CD4-positive, alpha-beta memory T cell (primary cell): ENCODE data around the gene RHOBTB3. TPM values are rescaled to one million over a fixed set of nuclear protein-coding genes. Genes with fewer than 3 reads are reported as not detected.
A peak's percentile ranks its signal among the peaks of the same experiment; 100 is the strongest.

ENCODE experiments used
- CTCF ChIA-PET: fragments of 350-600 bp; sonication (Branson Sonifier 250); formaldehyde crosslinking; loops from one replicate; lab custom pipeline; 2021; ENCODE audit warnings: inconsistent platforms; ENCODE audit not compliant: partially characterized antibody; lab: Charles Lee
- POLR2A ChIA-PET: fragments of 350-600 bp; sonication (Branson Sonifier 250); formaldehyde crosslinking; loops from one replicate; lab custom pipeline; 2021; ENCODE audit not compliant: partially characterized antibody; lab: Charles Lee
- DNase-seq, 5 donors: peaks; one replicate each; pipeline versions ENCODE4 v3.0.0 to v3.0.0-alpha.2; 2020 to 2022; ENCODE audit warnings: mixed read lengths in 1 of 5
- H3K27ac ChIP-seq: one replicate; pipeline ENCODE4 v1.7.0; 2013; ENCODE audit warnings: low read depth, low read length
- H3K27me3 ChIP-seq: 2 replicates; pipeline ENCODE4 v1.7.0; 2013; ENCODE audit warnings: mild to moderate bottlenecking, low read length, moderate library complexity; ENCODE audit not compliant: insufficient read depth
- H3K36me3 ChIP-seq: 2 replicates; pipeline ENCODE4 v1.7.0; 2013; ENCODE audit warnings: mild to moderate bottlenecking, low read length, moderate library complexity; ENCODE audit not compliant: insufficient read depth
- H3K4me1 ChIP-seq: 2 replicates; pipeline ENCODE4 v1.7.0; 2013; ENCODE audit warnings: mild to moderate bottlenecking, low read length, moderate library complexity; ENCODE audit not compliant: insufficient read depth
- H3K4me3 ChIP-seq, 2 donors: one replicate each; pipeline ENCODE4 v1.7.0; 2013; ENCODE audit warnings: low read length in 2 of 2, mild to moderate bottlenecking in 1 of 2
- H3K9me3 ChIP-seq, 2 donors: one replicate each; pipeline ENCODE4 v1.7.0; 2013; ENCODE audit warnings: low read length in 2 of 2, control low read depth in 1 of 2; ENCODE audit not compliant: control insufficient read depth in 1 of 2
- H3K27ac Mint-ChIP-seq, 7 donors: one replicate each; pipeline ENCODE4 v1.8.0; 2020 to 2021; ENCODE audit warnings: mixed read lengths in 7 of 7, mild to moderate bottlenecking in 6 of 7, inconsistent platforms in 3 of 7, moderate library complexity in 3 of 7
- H3K27me3 Mint-ChIP-seq, 2 donors: one replicate each; pipeline ENCODE4 v1.8.0; 2020 to 2021; ENCODE audit warnings: mixed read lengths in 2 of 2
- H3K36me3 Mint-ChIP-seq, 2 donors: one replicate each; pipeline ENCODE4 v1.8.0; 2020 to 2021; ENCODE audit warnings: mixed read lengths in 2 of 2, inconsistent platforms in 1 of 2, mild to moderate bottlenecking in 1 of 2
- H3K4me1 Mint-ChIP-seq, 4 donors: one replicate each; pipeline ENCODE4 v1.8.0; 2020 to 2021; ENCODE audit warnings: mixed read lengths in 4 of 4, mild to moderate bottlenecking in 1 of 4
- H3K4me3 Mint-ChIP-seq, 8 donors: one replicate each; pipeline ENCODE4 v1.8.0; 2020 to 2021; ENCODE audit warnings: mixed read lengths in 8 of 8, mild to moderate bottlenecking in 7 of 8, moderate library complexity in 6 of 8, inconsistent platforms in 3 of 8
- H3K9me3 Mint-ChIP-seq, 8 donors: one replicate each; pipeline ENCODE4 v1.8.0; 2020 to 2021; ENCODE audit warnings: mixed read lengths in 8 of 8, mild to moderate bottlenecking in 5 of 8, inconsistent platforms in 3 of 8, moderate library complexity in 1 of 8
- intact Hi-C: fragments of 100-400 bp; cut with micrococcal nuclease; formaldehyde crosslinking; loops from one replicate; pipeline ENCODE4 v1.15.1; 2023
- polyA plus RNA-seq, 2 donors: library from polyadenylated mRNA; unstranded; fragments of 300-500 nt; fragmentation: Illumina TruSeq; gene quantifications; one replicate each; pipeline ENCODE4 v1.2.3, GENCODE V29; 2021
- total RNA-seq, 2 experiments: library from RNA; stranded (reverse); gene quantifications; one replicate each; pipeline ENCODE4 v1.2.3, GENCODE V29; 2021

The RHOBTB3 gene
- total and polyA plus RNA-seq, 4 experiments from 2014 or later: 0.32 to 1.8 (median 1.1) TPM

- H3K27ac ChIP-seq: no peak overlapping the region
- Mint-ChIP-seq H3K4me3 (no peak overlapping the region), H3K27ac (no peak overlapping the region), H3K4me1 (peaks cover 0 to 12% (median 11%) of the 10 kb centered on the region in 4 donors), H3K9me3 (no peaks in the 10 kb centered on the region), H3K36me3 (no peaks in the 10 kb centered on the region), H3K27me3 (peaks cover 0 to 4% of the 10 kb centered on the region in 2 donors)
- no peaks in the 10 kb centered on the region for H3K9me3 ChIP-seq
- H3K27me3 ChIP-seq: no peaks in the 10 kb centered on the region
- ChIA-PET CTCF (no interaction called here), POLR2A (no interaction called here)
- no peak for DNase-seq
- H3K36me3 ChIP-seq: no peaks in the 10 kb centered on the region
- H3K4me3 ChIP-seq: no peak overlapping the region
- H3K4me1 ChIP-seq: peaks cover 29% of the 10 kb centered on the region
- intact Hi-C loops: no loop called here
Observed at GRCh38 chr5:95713960-95714710, 17.0 kb upstream of the RHOBTB3 start.

- no peak for DNase-seq
- Mint-ChIP-seq H3K4me1 (peaks cover 0 to 18% (median 11%) of the 10 kb centered on the region in 4 donors), H3K36me3 (no peaks in the 10 kb centered on the region), H3K9me3 (no peaks in the 10 kb centered on the region), H3K4me3 (no peak overlapping the region), H3K27ac (peak overlapping the region in 1 of 7 donors; percentile 23), H3K27me3 (peaks cover 0 to 2% of the 10 kb centered on the region in 2 donors)
- H3K4me1 ChIP-seq: peaks cover 34% of the 10 kb centered on the region
- no peak overlapping the region for H3K27ac ChIP-seq
- H3K4me3 ChIP-seq: no peak overlapping the region
- no peaks in the 10 kb centered on the region for H3K36me3 ChIP-seq
- intact Hi-C loops: no loop called here
- no peaks in the 10 kb centered on the region for H3K9me3 ChIP-seq
- no peaks in the 10 kb centered on the region for H3K27me3 ChIP-seq
- POLR2A ChIA-PET: no interaction called here
- CTCF ChIA-PET: no interaction called here
Observed at GRCh38 chr5:95715799-95716461, 15.2 kb upstream of the RHOBTB3 start.

GRCh38 chr5:95717439-95717838 is 13.7 kb upstream of the RHOBTB3 start:
- Histone ChIP-seq H3K9me3 (no peaks in the 10 kb centered on the region), H3K27me3 (no peaks in the 10 kb centered on the region), H3K4me3 (no peak overlapping the region), H3K4me1 (peaks cover 34% of the 10 kb centered on the region), H3K36me3 (no peaks in the 10 kb centered on the region), H3K27ac (no peak overlapping the region)
- ChIA-PET CTCF (interaction anchor here (0.7 kb wide), 1 partner anchor 43 kb away, joined by 3 read pairs; no protein-coding TSS in a partner anchor), POLR2A (interaction anchor here (0.6 to 1.9 kb wide), 2 partner anchors 10 to 163 kb away, joined by 3 to 4 read pairs; no protein-coding TSS in a partner anchor)
- no peak overlapping the region for H3K4me3 Mint-ChIP-seq
- peaks cover 2 to 18% (median 11%) of the 10 kb centered on the region in 4 donors for H3K4me1 Mint-ChIP-seq
- intact Hi-C loops: no loop called here
- no peak for DNase-seq
- no peak overlapping the region for H3K27ac Mint-ChIP-seq
- no peaks in the 10 kb centered on the region for H3K36me3 Mint-ChIP-seq
- H3K9me3 Mint-ChIP-seq: no peaks in the 10 kb centered on the region
- H3K27me3 Mint-ChIP-seq: no peaks in the 10 kb centered on the region

GRCh38 chr5:95718203-95718602 is 12.9 kb upstream of the RHOBTB3 start:
- ChIA-PET CTCF (interaction anchor here (0.7 kb wide), 1 partner anchor 44 kb away, joined by 3 read pairs; no protein-coding TSS in a partner anchor), POLR2A (interaction anchor here (0.6 to 1.9 kb wide), 2 partner anchors 9 to 164 kb away, joined by 3 to 4 read pairs; no protein-coding TSS in a partner anchor)
- no peaks in the 10 kb centered on the region for H3K27me3 ChIP-seq
- H3K36me3 Mint-ChIP-seq: no peaks in the 10 kb centered on the region
- H3K27ac ChIP-seq: no peak overlapping the region
- H3K9me3 Mint-ChIP-seq: no peaks in the 10 kb centered on the region
- peak; percentile 30 to 58 (median 42) for DNase-seq
- no peak overlapping the region for H3K4me3 ChIP-seq
- H3K27me3 Mint-ChIP-seq: no peaks in the 10 kb centered on the region
- no peak overlapping the region for H3K27ac Mint-ChIP-seq
- intact Hi-C loops: no loop called here
- H3K4me3 Mint-ChIP-seq: no peak overlapping the region
- H3K36me3 ChIP-seq: no peaks in the 10 kb centered on the region
- H3K9me3 ChIP-seq: no peaks in the 10 kb centered on the region
- peaks cover 4 to 18% (median 11%) of the 10 kb centered on the region in 4 donors for H3K4me1 Mint-ChIP-seq
- peaks cover 34% of the 10 kb centered on the region for H3K4me1 ChIP-seq

- Mint-ChIP-seq H3K36me3 (no peaks in the 10 kb centered on the region), H3K9me3 (no peaks in the 10 kb centered on the region), H3K4me3 (no peak overlapping the region), H3K27me3 (no peaks in the 10 kb centered on the region), H3K27ac (no peak overlapping the region), H3K4me1 (peaks cover 6 to 18% (median 12%) of the 10 kb centered on the region in 4 donors)
- intact Hi-C loops: no loop called here
- H3K9me3 ChIP-seq: no peaks in the 10 kb centered on the region
- no peaks in the 10 kb centered on the region for H3K36me3 ChIP-seq
- DNase-seq: no peak
- no peak overlapping the region for H3K27ac ChIP-seq
- ChIA-PET CTCF (no interaction called here), POLR2A (interaction anchor here (1.9 kb wide), 1 partner anchor 8 kb away, joined by 4 read pairs; no protein-coding TSS in a partner anchor)
- H3K27me3 ChIP-seq: no peaks in the 10 kb centered on the region
- H3K4me1 ChIP-seq: peaks cover 34% of the 10 kb centered on the region
- no peak overlapping the region for H3K4me3 ChIP-seq
Observed at GRCh38 chr5:95718738-95719137, 12.4 kb upstream of the RHOBTB3 start.

GRCh38 chr5:95720094-95720786 is 10.9 kb upstream of the RHOBTB3 start:
- no peaks in the 10 kb centered on the region for H3K27me3 ChIP-seq
- intact Hi-C loops: loop anchor here (10.0 kb wide), 1 partner anchor 1215 kb away; the partner anchor contains the start of gene LNPEP
- H3K27me3 Mint-ChIP-seq: no peaks in the 10 kb centered on the region
- no peaks in the 10 kb centered on the region for H3K9me3 ChIP-seq
- no peak overlapping the region for H3K4me3 ChIP-seq
- no peaks in the 10 kb centered on the region for H3K36me3 Mint-ChIP-seq
- ChIA-PET CTCF (no interaction called here), POLR2A (no interaction called here)
- peaks cover 6 to 18% (median 10%) of the 10 kb centered on the region in 4 donors for H3K4me1 Mint-ChIP-seq
- no peak for DNase-seq
- H3K36me3 ChIP-seq: no peaks in the 10 kb centered on the region
- no peak overlapping the region for H3K4me3 Mint-ChIP-seq
- H3K4me1 ChIP-seq: peaks cover 34% of the 10 kb centered on the region
- H3K9me3 Mint-ChIP-seq: no peaks in the 10 kb centered on the region
- no peak overlapping the region for H3K27ac ChIP-seq
- H3K27ac Mint-ChIP-seq: no peak overlapping the region
